HepG2 (cell line): ENCODE data around the gene WIPF2. TPM values are rescaled to one million over a fixed set of nuclear protein-coding genes. Genes with fewer than 3 reads are reported as not detected.

Source experiments
- ATAC-seq: fragments of 200-7000 bp; cut with Tn5 transposase; 3 replicates; pipeline ENCODE4 v1.9.1; 2020; ENCODE audit warnings: mild to moderate bottlenecking, moderate library complexity
- BruUV-seq: library from RNA; stranded (reverse); fragments of 400-500 nt; replicated peaks from 2 replicates; lab custom pipeline; 2021; lab: Mats Ljungman, UMichigan
- CTCF ChIA-PET: fragments of 300-600 bp; formaldehyde crosslinking; extraction: SDS; loops from one replicate; lab custom pipeline; 2021; ENCODE audit warnings: low total read pairs, inconsistent platforms, low intra/inter-chr PET ratio; lab: Yijun Ruan, JAX
- POLR2A ChIA-PET: fragments of 350-600 bp; sonication (Branson Sonifier 250); formaldehyde crosslinking; loops from one replicate; lab custom pipeline; 2020; ENCODE audit warnings: antibody characterized with exemption, inconsistent platforms; lab: Yijun Ruan, JAX
- DNase-seq: peaks from one replicate; pipeline ENCODE4 v3.0.0-alpha.2; 2015; ENCODE audit warnings: low spot score
- FAIRE-seq: peaks from 3 replicates; lab custom pipeline; 2011; peaks lifted over from hg19 to GRCh38; lab: Jason Lieb, UNC
- H2AFZ ChIP-seq: one replicate; pipeline ENCODE4 v1.6.1; 2011; ENCODE audit warnings: low read length, inconsistent platforms
- H3K27ac ChIP-seq: fragments of 300-600 bp; 3 replicates; pipeline ENCODE4 v1.8.0; 2011; ENCODE audit warnings: mixed run types, mild to moderate bottlenecking, mixed read lengths, low read length, inconsistent platforms; ENCODE audit not compliant: insufficient read depth; ENCODE audit errors: extremely low read length
- H3K27me3 ChIP-seq, 2 experiments: fragments of 200-600 bp in 1 of 2; 2 replicates in 1 of 2; 3 replicates in 1 of 2; pipeline versions ENCODE4 v1.6.0 to v1.8.0; 2011; ENCODE audit warnings: low read length in 2 of 2, mild to moderate bottlenecking in 2 of 2, moderate library complexity in 2 of 2, inconsistent platforms in 1 of 2; ENCODE audit not compliant: insufficient read depth in 2 of 2, control insufficient read depth in 1 of 2
- H3K36me3 ChIP-seq, 2 experiments: fragments of 200-600 bp in 1 of 2; replicated peaks in 1 of 2; 2 replicates in 1 of 2; 3 replicates in 1 of 2; pipeline versions ENCODE4 v1.5.1 to v1.8.0; 2011; ENCODE audit warnings: low read length in 2 of 2, inconsistent platforms in 1 of 2; ENCODE audit not compliant: insufficient read depth in 2 of 2, control insufficient read depth in 1 of 2
- H3K4me1 ChIP-seq: 2 replicates; pipeline ENCODE4 v1.5.1; 2012; ENCODE audit warnings: low read length, inconsistent platforms; ENCODE audit not compliant: insufficient read depth
- H3K4me2 ChIP-seq: 2 replicates; pipeline ENCODE4 v1.6.0; 2011; ENCODE audit warnings: low read depth, low read length, inconsistent platforms
- H3K4me3 ChIP-seq, 3 experiments: fragments of 200-600 bp in 1 of 3; sonication (generic), shearing (Covaris generic) in 1 of 3; replicated peaks in 1 of 3; 2 replicates each; pipeline ENCODE4 v1.5.1; 2011 to 2016; ENCODE audit warnings: low read length in 3 of 3, inconsistent platforms in 2 of 3, low read depth in 2 of 3, mild to moderate bottlenecking in 2 of 3, control low read depth in 1 of 3, mixed read lengths in 1 of 3; ENCODE audit not compliant: insufficient read depth in 1 of 3
- H3K79me2 ChIP-seq: one replicate; pipeline ENCODE4 v1.6.1; 2011; ENCODE audit warnings: low read length, inconsistent platforms; ENCODE audit not compliant: insufficient read depth
- H3K9ac ChIP-seq: 2 replicates; pipeline ENCODE4 v1.6.0; 2011; ENCODE audit warnings: mild to moderate bottlenecking, low read depth, low read length, inconsistent platforms; ENCODE audit not compliant: insufficient read depth
- H3K9me3 ChIP-seq: 2 replicates; pipeline ENCODE4 v1.5.1; 2012; ENCODE audit warnings: mild to moderate bottlenecking, low read length
- H4K20me1 ChIP-seq: 2 replicates; pipeline ENCODE4 v1.6.0; 2011; ENCODE audit warnings: inconsistent platforms, mild to moderate bottlenecking, low read length, moderate library complexity; ENCODE audit not compliant: insufficient read depth
- GABPB1 ChIP-seq: IDR thresholded peaks from 2 replicates; pipeline ENCODE4 v1.6.1; 2016; ENCODE audit warnings: mild to moderate bottlenecking, missing genetic modification reagents, moderate library complexity, missing compliant biosample characterization
- KDM2A ChIP-seq: sonication (generic); formaldehyde crosslinking; IDR thresholded peaks from 2 replicates; pipeline ENCODE4 v1.4.0; 2020; ENCODE audit warnings: low read depth, missing genetic modification reagents, borderline replicate concordance
- MBNL3 ChIP-seq: fragments of 250-450 bp; sonication (Bioruptor Pico); conservative IDR thresholded peaks from 2 replicates; pipeline ENCODE4 v1.8.0; 2022; ENCODE audit warnings: mild to moderate bottlenecking, inconsistent platforms
- MXI1 ChIP-seq: IDR thresholded peaks from 3 replicates; pipeline ENCODE4 v1.6.1; 2012; ENCODE audit warnings: low read depth, low read length, inconsistent platforms, borderline replicate concordance
- PHB2 ChIP-seq: fragments of 450-650 bp; IDR thresholded peaks from 2 replicates; pipeline ENCODE4 v1.6.1; 2018; ENCODE audit not compliant: partially characterized antibody
- PHF8 ChIP-seq: sonication (generic); formaldehyde crosslinking; IDR thresholded peaks from 2 replicates; pipeline ENCODE4 v1.5.0; 2020; ENCODE audit warnings: missing genetic modification reagents
- PTBP1 ChIP-seq: fragments of 200-400 bp; formaldehyde crosslinking; IDR thresholded peaks from 2 replicates; pipeline ENCODE4 v1.6.1; 2018; ENCODE audit warnings: low read length, low read depth; ENCODE audit not compliant: poor library complexity, severe bottlenecking
- TBL1XR1 ChIP-seq: fragments of 150-350 bp; IDR thresholded peaks from 2 replicates; pipeline ENCODE4 v1.6.1; 2014; ENCODE audit warnings: borderline replicate concordance, low read length; ENCODE audit not compliant: partially characterized antibody
- ZKSCAN1 ChIP-seq: fragments of 150-350 bp; IDR thresholded peaks from 2 replicates; pipeline ENCODE4 v1.6.1; 2014; ENCODE audit warnings: low read length
- ZNF746 ChIP-seq: sonication (generic); formaldehyde crosslinking; IDR thresholded peaks from 2 replicates; pipeline ENCODE4 v1.8.0; 2022; ENCODE audit warnings: mild to moderate bottlenecking, missing genetic modification reagents
- ZNF761 ChIP-seq: sonication (generic); formaldehyde crosslinking; conservative IDR thresholded peaks from 2 replicates; pipeline ENCODE4 v1.4.0; 2020; ENCODE audit warnings: mild to moderate bottlenecking, missing genetic modification reagents
- ZNF782 ChIP-seq: sonication (generic); formaldehyde crosslinking; IDR thresholded peaks from 2 replicates; pipeline ENCODE4 v1.4.0; 2020; ENCODE audit warnings: missing genetic modification reagents, mild to moderate bottlenecking, borderline replicate concordance
- ZNF850 ChIP-seq: sonication (generic); formaldehyde crosslinking; conservative IDR thresholded peaks from 2 replicates; pipeline ENCODE4 v1.9.0; 2021; ENCODE audit warnings: mild to moderate bottlenecking, missing genetic modification reagents
- WGBS: methylation state at CpG from one replicate; pipeline ENCODE4 v1.1.6; 2017; ENCODE audit warnings: low lambda C conversion rate; 5-methylcytosine and 5-hydroxymethylcytosine counted together
- in situ Hi-C: cut with HindIII; loops from 2 replicates; pipeline ENCODE4 v1.10.0; 2017; ENCODE audit warnings: low pct_unique_long_range_greater_than_20kb; ENCODE audit not compliant: extremely low pct_ligation_motif_present
- intact Hi-C: fragments of 100-400 bp; cut with micrococcal nuclease; formaldehyde crosslinking; loops from one replicate; pipeline ENCODE4 v1.10.0; 2022; ENCODE audit not compliant: unreplicated experiment
- polyA plus RNA-seq, 8 experiments: library from polyadenylated mRNA; depleted of rRNA in 3 of 8; stranded (reverse) in 7 of 8; unstranded in 1 of 8; fragments of >200 nt; fragmentation: Illumina TruSeq in 4 of 8; extraction: Trizol in 4 of 8; gene quantifications; 2 replicates each; pipeline versions ENCODE4 v1.2.1 to v1.2.3, GENCODE V29; 2011 to 2016; ENCODE audit warnings: low read depth in 4 of 8, missing spikeins in 1 of 8, mixed read lengths in 1 of 8; ENCODE audit not compliant: insufficient read depth in 1 of 8
- total RNA-seq, 5 experiments: library from RNA; depleted of rRNA; stranded (reverse); fragments of >200 nt; fragmentation: Illumina TruSeq; extraction: Trizol; gene quantifications; 2 replicates each; pipeline ENCODE4 v1.2.3, GENCODE V29; 2016; ENCODE audit warnings: low read depth in 1 of 5
- TF ChIP-seq, protein P1 (sequence below): sonication (generic); IDR thresholded peaks from 2 replicates; pipeline ENCODE4 v1.6.1; 2016; ENCODE audit warnings: low read depth, borderline replicate concordance
- TF ChIP-seq, protein P2 (sequence below): sonication (generic); formaldehyde crosslinking; IDR thresholded peaks from 2 replicates; pipeline ENCODE4 v1.4.0; 2020; ENCODE audit warnings: missing genetic modification reagents
- TF ChIP-seq, protein P3 (sequence below): sonication (generic); formaldehyde crosslinking; IDR thresholded peaks from 2 replicates; pipeline ENCODE4 v1.4.0; 2020; ENCODE audit warnings: missing genetic modification reagents
- TF ChIP-seq, protein P4 (sequence below): sonication (generic); formaldehyde crosslinking; IDR thresholded peaks from 2 replicates; pipeline ENCODE4 v1.4.0; 2020; ENCODE audit warnings: mild to moderate bottlenecking, missing genetic modification reagents

WIPF2 gene
- total and polyA plus RNA-seq, 2 of the 13 experiments (the other 11 are each of a cell fraction or from before 2014, with no cell fraction given), result 7.2 to 10.8 TPM

DNA sequence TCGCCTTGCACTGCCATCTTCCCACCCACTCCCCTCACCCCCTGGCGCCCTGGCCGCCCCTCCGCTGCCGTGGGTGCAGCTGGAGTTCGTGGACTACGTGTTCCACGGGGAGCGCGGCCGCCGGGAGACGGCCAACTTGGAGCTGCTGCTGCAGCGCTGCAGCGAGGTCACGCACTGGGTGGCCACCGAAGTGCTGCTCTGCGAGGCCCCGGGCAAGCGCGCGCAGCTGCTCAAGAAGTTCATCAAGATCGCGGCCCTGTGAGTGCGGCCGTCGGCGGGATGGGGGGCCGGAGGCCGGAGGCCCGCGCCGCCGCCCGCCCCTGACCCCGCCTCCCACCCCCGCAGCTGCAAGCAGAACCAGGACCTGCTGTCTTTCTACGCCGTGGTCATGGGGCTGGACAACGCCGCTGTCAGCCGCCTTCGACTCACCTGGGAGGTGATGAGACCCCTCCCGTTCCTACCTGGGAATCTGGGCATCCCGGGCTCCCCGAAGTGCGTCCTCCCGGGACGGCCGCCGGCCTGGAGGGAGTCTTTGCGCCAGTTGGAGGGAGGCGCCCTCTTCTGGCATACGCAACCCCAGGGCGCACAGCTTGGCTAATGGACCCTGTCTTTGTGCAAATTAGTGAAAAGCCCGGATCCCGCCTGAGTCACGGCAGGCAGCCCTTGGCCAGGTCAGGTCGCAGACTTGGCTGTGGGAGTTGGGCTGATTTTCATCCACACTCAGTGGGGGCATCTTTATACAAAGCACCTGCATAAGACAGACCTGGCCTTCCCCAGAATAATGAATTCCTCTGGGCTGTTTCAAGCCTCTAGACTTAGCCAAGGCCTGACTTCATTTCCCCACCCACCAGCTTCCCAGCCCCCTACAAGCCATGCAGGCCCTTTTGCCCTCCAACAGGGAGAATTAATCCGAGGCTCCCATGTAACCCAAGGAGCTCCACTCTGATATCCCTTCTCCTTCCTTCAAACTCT, 27.6 kb upstream of the WIPF2 start:
- Histone ChIP-seq H3K4me3 (peak overlapping the region; percentile 61 to 80 (median 79)), H2AFZ (no peak overlapping the region), H3K9ac (peak overlapping the region; percentile 53; the same call in 1 of the 2 replicates), H3K9me3 (no peaks in the 10 kb centered on the region), H3K36me3 (no peaks in the 10 kb centered on the region), H3K4me1 (peaks cover 37% of the 10 kb centered on the region), H3K79me2 (no peaks in the 10 kb centered on the region), H3K4me2 (peak overlapping the region; percentile 91), H3K27ac (peak overlapping the region; percentile 53), H3K27me3 (no peaks in the 10 kb centered on the region), H4K20me1 (no peaks in the 10 kb centered on the region)
- peak; percentile 76 for FAIRE-seq
- intact Hi-C loops, result loop anchor here (2.0 kb wide), 1 partner anchor 179 kb away; no protein-coding TSS in a partner anchor
- ATAC-seq, result peak; percentile 76
- in situ Hi-C loops, result no loop called here
- CTCF ChIA-PET, result interaction anchor here (0.9 to 2.2 kb wide), 4 partner anchors 10 to 178 kb away, joined by 4 to 14 read pairs (median 8); no protein-coding TSS in a partner anchor
- 36% methylated on average over 49 of the region's 60 CpGs for WGBS
- peak; percentile 71 for DNase-seq
- BruUV-seq, result no TSS peak
- POLR2A ChIA-PET, result interaction anchor here (0.7 to 2.5 kb wide), 9 partner anchors 8 to 171 kb away, joined by 3 to 12 read pairs (median 4); partner anchors contain the start of gene CASC3
- peak; percentile 80 for TF ChIP-seq PTBP1
- no peak for TF ChIP-seq TBL1XR1
- no peak for TF ChIP-seq PHB2
- no peak for TF ChIP-seq MBNL3 (CRISPR knock-in tag)
- 0 out of 2 replicates have a peak, but pooled peaks have one; percentile 46 for TF ChIP-seq ZNF761
- TF ChIP-seq MXI1, result no peak
- TF ChIP-seq GABPB1 (CRISPR knock-in tag), result peak; percentile 37; the same call in 1 of the 2 replicates
- 0 out of 2 replicates have a peak, but pooled peaks have one; percentile 51 for TF ChIP-seq ZNF746 (CRISPR knock-in tag)
- TF ChIP-seq, protein P1, sequence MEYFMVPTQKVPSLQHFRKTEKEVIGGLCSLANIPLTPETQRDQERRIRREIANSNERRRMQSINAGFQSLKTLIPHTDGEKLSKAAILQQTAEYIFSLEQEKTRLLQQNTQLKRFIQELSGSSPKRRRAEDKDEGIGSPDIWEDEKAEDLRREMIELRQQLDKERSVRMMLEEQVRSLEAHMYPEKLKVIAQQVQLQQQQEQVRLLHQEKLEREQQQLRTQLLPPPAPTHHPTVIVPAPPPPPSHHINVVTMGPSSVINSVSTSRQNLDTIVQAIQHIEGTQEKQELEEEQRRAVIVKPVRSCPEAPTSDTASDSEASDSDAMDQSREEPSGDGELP, result peak; percentile 21; the same call in 1 of the 2 replicates
- TF ChIP-seq ZNF850 (CRISPR knock-in tag), result peak; percentile 84
- TF ChIP-seq, protein P2, sequence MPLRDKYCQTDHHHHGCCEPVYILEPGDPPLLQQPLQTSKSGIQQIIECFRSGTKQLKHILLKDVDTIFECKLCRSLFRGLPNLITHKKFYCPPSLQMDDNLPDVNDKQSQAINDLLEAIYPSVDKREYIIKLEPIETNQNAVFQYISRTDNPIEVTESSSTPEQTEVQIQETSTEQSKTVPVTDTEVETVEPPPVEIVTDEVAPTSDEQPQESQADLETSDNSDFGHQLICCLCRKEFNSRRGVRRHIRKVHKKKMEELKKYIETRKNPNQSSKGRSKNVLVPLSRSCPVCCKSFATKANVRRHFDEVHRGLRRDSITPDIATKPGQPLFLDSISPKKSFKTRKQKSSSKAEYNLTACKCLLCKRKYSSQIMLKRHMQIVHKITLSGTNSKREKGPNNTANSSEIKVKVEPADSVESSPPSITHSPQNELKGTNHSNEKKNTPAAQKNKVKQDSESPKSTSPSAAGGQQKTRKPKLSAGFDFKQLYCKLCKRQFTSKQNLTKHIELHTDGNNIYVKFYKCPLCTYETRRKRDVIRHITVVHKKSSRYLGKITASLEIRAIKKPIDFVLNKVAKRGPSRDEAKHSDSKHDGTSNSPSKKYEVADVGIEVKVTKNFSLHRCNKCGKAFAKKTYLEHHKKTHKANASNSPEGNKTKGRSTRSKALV (CRISPR knock-in tag), result peak; percentile 79; the same call in 1 of the 2 replicates
- TF ChIP-seq, protein P3, sequence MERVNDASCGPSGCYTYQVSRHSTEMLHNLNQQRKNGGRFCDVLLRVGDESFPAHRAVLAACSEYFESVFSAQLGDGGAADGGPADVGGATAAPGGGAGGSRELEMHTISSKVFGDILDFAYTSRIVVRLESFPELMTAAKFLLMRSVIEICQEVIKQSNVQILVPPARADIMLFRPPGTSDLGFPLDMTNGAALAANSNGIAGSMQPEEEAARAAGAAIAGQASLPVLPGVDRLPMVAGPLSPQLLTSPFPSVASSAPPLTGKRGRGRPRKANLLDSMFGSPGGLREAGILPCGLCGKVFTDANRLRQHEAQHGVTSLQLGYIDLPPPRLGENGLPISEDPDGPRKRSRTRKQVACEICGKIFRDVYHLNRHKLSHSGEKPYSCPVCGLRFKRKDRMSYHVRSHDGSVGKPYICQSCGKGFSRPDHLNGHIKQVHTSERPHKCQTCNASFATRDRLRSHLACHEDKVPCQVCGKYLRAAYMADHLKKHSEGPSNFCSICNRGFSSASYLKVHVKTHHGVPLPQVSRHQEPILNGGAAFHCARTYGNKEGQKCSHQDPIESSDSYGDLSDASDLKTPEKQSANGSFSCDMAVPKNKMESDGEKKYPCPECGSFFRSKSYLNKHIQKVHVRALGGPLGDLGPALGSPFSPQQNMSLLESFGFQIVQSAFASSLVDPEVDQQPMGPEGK, result peak; percentile 73
- TF ChIP-seq ZKSCAN1, result 0 out of 2 replicates have a peak, but pooled peaks have one; percentile 31
- 0 out of 2 replicates have a peak, but pooled peaks have one; percentile 24 for TF ChIP-seq ZNF782 (CRISPR knock-in tag)
- TF ChIP-seq, protein P4, sequence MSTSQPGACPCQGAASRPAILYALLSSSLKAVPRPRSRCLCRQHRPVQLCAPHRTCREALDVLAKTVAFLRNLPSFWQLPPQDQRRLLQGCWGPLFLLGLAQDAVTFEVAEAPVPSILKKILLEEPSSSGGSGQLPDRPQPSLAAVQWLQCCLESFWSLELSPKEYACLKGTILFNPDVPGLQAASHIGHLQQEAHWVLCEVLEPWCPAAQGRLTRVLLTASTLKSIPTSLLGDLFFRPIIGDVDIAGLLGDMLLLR, result no peak
- TF ChIP-seq PHF8 (CRISPR knock-in tag), result peak; percentile 58
- peak; percentile 92 for TF ChIP-seq KDM2A
